Liver (tissue), 3 donors: ENCODE results near the gene OPN1MW3.
"Not testable (repeated sequence)": the region's sequence is repeated elsewhere in the genome, so short reads cannot be mapped to it uniquely, and the experiment has no call there.

Source experiments
- ATF3 ChIP-seq: IDR thresholded peaks from 2 replicates; pipeline ENCODE4 v1.6.1; 2016; ENCODE audit warnings: antibody characterized with exemption
- CTCF ChIP-seq: fragments of 150-350 bp; IDR thresholded peaks from 2 replicates; pipeline ENCODE4 v1.5.1; 2017; ENCODE audit warnings: improper control_type of control experiment, low read depth, low read length; ENCODE audit not compliant: missing input control
- FOXA1 ChIP-seq: IDR thresholded peaks from 2 replicates; pipeline ENCODE4 v1.6.1; 2016; ENCODE audit warnings: antibody characterized with exemption
- GABPA ChIP-seq, 2 donors: IDR thresholded peaks in 1 of 2; conservative IDR thresholded peaks in 1 of 2; 2 replicates each; pipeline ENCODE4 v1.6.1; 2016; ENCODE audit warnings: antibody characterized with exemption in 2 of 2, mild to moderate bottlenecking in 1 of 2, moderate library complexity in 1 of 2
- HNF4G ChIP-seq: IDR thresholded peaks from 2 replicates; pipeline ENCODE4 v1.6.1; 2016; ENCODE audit warnings: antibody characterized with exemption
- JUND ChIP-seq, 2 donors: IDR thresholded peaks; 2 replicates each; pipeline ENCODE4 v1.6.1; 2016; ENCODE audit warnings: antibody characterized with exemption in 2 of 2
- MAX ChIP-seq: IDR thresholded peaks from 2 replicates; pipeline ENCODE4 v1.6.1; 2016; ENCODE audit warnings: antibody characterized with exemption
- RAD21 ChIP-seq, 2 donors: IDR thresholded peaks; 2 replicates each; pipeline ENCODE4 v1.6.1; 2016; ENCODE audit warnings: antibody characterized with exemption in 2 of 2, mild to moderate bottlenecking in 2 of 2
- REST ChIP-seq: IDR thresholded peaks from 2 replicates; pipeline ENCODE4 v1.6.1; 2016; ENCODE audit warnings: antibody characterized with exemption, mild to moderate bottlenecking
- SP1 ChIP-seq: IDR thresholded peaks from 2 replicates; pipeline ENCODE4 v1.6.1; 2018; ENCODE audit warnings: antibody characterized with exemption, mild to moderate bottlenecking
- TAF1 ChIP-seq: conservative IDR thresholded peaks from 2 replicates; pipeline ENCODE4 v1.6.1; 2016; ENCODE audit warnings: antibody characterized with exemption, mild to moderate bottlenecking
- YY1 ChIP-seq: IDR thresholded peaks from 2 replicates; pipeline ENCODE4 v1.6.1; 2016; ENCODE audit warnings: antibody characterized with exemption, mild to moderate bottlenecking
- ZBTB33 ChIP-seq: IDR thresholded peaks from 2 replicates; pipeline ENCODE4 v1.6.1; 2016; ENCODE audit warnings: antibody characterized with exemption
- donor health status: healthy.
- donor health status: healthy.

- TF ChIP-seq CTCF; MAX; RAD21 (IDR thresholded peaks at IDR 0.05); FOXA1; SP1; TAF1; GABPA (IDR thresholded peaks at IDR 0.05 in 1 of 2, conservative IDR thresholded peaks at IDR 0.05 in 1 of 2); ZBTB33; ATF3; HNF4G; REST; YY1; JUND (IDR thresholded peaks at IDR 0.05): not testable (repeated sequence)
Measured at GRCh38 chrX:154231443-154231842, 25.9 kb upstream of the OPN1MW3 start.
